Tibial artery (tissue), 4 donors: Measurements from ENCODE around the gene GPHA2.

Experiments
- DNase-seq, 2 donors: peaks; one replicate each; pipeline ENCODE4 v3.0.0-alpha.2; 2019
- H3K27ac ChIP-seq, 2 donors: fragments of 200-600 bp; sonication (generic) in 1 of 2; 1 replicate in 1 of 2; 2 replicates in 1 of 2; pipeline ENCODE4 v1.5.1; 2018 to 2019; ENCODE audit warnings: mild to moderate bottlenecking in 1 of 2
- H3K27me3 ChIP-seq, 2 donors: fragments of 200-600 bp; sonication (generic) in 1 of 2; one replicate each; pipeline versions ENCODE4 v1.5.1 to v1.6.0; 2016 to 2019
- H3K36me3 ChIP-seq, 3 donors: fragments of 200-600 bp; sonication (generic) in 2 of 3; one replicate each; pipeline ENCODE4 v1.5.1; 2016 to 2019; ENCODE audit warnings: mild to moderate bottlenecking in 2 of 3
- H3K4me1 ChIP-seq, 4 donors: fragments of 200-600 bp; sonication (generic) in 2 of 4; 1 replicate in 3 of 4; 2 replicates in 1 of 4; pipeline ENCODE4 v1.5.1; 2016 to 2019
- H3K4me3 ChIP-seq, 2 donors: fragments of 200-600 bp; sonication (generic) in 1 of 2; 1 replicate in 1 of 2; 2 replicates in 1 of 2; pipeline ENCODE4 v1.5.1; 2018 to 2019; ENCODE audit warnings: mild to moderate bottlenecking in 2 of 2
- H3K9me3 ChIP-seq, 3 donors: fragments of 200-600 bp; sonication (generic) in 1 of 3; one replicate each; pipeline ENCODE4 v1.5.1; 2016 to 2019
- intact Hi-C: fragments of 100-400 bp; cut with DNase I; formaldehyde crosslinking; loops from one replicate; pipeline ENCODE4 v1.15.0; 2023; ENCODE audit warnings: low total_unique reads
- TF ChIP-seq, protein P1 (sequence below), 2 experiments: fragments of 200-600 bp in 1 of 2; fragments of 450-650 bp in 1 of 2; IDR thresholded peaks; one replicate each; pipeline ENCODE4 v1.5.1; 2017 to 2019; ENCODE audit warnings: antibody characterized with exemption in 2 of 2, mild to moderate bottlenecking in 1 of 2, moderate library complexity in 1 of 2

The GPHA2 gene

DNA sequence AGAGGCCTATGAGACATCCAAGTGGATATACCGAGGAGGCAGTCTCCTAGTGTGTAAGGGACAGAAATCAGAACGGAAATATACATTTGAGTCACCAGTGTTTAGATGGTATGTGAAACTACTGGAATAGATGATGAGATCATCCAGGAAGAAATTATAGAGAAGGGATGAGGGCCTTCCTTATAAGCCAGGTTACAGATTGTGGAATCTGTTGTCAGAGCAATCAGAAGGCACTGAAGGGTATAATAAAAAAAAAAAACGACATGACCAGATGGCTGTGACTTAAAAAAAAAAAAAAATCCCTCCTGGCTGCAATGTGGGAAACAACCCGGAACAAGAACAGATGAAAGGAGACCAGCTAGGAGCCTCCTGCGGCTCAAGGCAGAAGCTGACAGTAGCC, 33.5 kb upstream of the GPHA2 start:
- H3K9me3 ChIP-seq, result no peaks in the 10 kb centered on the region
- intact Hi-C loops, result no loop called here
- H3K4me1 ChIP-seq, result peaks cover 0 to 13% (median 9%) of the 10 kb centered on the region in 4 donors
- DNase-seq, result no peak
- H3K36me3 ChIP-seq, result no peaks in the 10 kb centered on the region
- H3K4me3 ChIP-seq, result no peak overlapping the region
- TF ChIP-seq, protein P1, sequence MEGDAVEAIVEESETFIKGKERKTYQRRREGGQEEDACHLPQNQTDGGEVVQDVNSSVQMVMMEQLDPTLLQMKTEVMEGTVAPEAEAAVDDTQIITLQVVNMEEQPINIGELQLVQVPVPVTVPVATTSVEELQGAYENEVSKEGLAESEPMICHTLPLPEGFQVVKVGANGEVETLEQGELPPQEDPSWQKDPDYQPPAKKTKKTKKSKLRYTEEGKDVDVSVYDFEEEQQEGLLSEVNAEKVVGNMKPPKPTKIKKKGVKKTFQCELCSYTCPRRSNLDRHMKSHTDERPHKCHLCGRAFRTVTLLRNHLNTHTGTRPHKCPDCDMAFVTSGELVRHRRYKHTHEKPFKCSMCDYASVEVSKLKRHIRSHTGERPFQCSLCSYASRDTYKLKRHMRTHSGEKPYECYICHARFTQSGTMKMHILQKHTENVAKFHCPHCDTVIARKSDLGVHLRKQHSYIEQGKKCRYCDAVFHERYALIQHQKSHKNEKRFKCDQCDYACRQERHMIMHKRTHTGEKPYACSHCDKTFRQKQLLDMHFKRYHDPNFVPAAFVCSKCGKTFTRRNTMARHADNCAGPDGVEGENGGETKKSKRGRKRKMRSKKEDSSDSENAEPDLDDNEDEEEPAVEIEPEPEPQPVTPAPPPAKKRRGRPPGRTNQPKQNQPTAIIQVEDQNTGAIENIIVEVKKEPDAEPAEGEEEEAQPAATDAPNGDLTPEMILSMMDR (IDR thresholded peaks at IDR 0.05), result no peak
- H3K27me3 ChIP-seq, result no peaks in the 10 kb centered on the region
- no peak overlapping the region for H3K27ac ChIP-seq

DNA sequence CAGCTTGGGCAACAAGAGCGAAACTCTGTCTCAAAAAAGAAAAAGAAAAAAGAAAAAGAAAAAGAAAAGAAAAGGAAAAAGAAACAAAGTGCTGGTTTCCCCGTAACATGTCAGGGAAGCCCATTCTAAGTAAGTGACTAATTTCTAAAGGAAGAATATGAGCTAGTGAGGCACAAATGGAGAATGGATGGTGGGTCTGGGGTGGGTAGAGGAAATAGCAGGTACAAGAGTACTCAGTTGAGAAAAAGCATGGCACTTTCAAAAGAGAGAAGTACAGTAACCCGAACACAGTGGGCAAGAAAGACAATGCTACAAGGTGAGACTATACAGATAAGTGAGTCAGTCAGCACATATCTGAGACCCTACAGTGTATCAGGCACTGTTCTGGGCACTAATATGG, 31.7 kb upstream of the GPHA2 start:
- DNase-seq, result no peak
- Histone ChIP-seq H3K4me3 (no peak overlapping the region), H3K4me1 (peaks cover 0 to 11% (median 8%) of the 10 kb centered on the region in 4 donors), H3K9me3 (no peaks in the 10 kb centered on the region), H3K27ac (no peak overlapping the region), H3K36me3 (no peaks in the 10 kb centered on the region), H3K27me3 (no peaks in the 10 kb centered on the region)
- TF ChIP-seq, protein P1 (IDR thresholded peaks at IDR 0.05), result no peak
- intact Hi-C loops, result no loop called here

DNA sequence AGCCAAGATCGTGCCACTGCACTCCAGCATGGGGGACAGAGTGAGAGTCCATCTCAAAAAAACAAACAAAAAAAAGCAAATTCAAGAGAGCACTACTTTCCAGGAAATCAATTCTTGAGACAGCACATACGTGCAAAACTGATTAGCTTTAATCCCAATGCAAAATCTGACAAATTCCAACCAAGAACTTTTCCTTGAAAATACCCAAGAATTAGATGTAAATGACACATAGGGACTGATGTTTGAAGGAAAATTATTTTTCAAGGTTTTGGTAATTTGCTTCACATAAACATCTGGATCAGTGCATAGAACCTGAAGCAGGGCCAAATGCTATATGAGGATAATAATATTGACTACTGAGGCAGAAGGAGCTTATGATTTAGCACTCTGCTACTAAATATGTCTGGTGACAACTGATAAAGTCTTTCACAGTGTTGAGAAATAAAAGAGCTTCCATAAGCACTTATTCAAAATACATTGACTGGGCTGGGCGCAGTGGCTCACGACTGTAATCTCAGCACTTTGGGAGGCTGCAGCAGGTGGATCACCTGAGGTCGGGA, 27.5 kb upstream of the GPHA2 start:
- no peaks in the 10 kb centered on the region for H3K27me3 ChIP-seq

DNA sequence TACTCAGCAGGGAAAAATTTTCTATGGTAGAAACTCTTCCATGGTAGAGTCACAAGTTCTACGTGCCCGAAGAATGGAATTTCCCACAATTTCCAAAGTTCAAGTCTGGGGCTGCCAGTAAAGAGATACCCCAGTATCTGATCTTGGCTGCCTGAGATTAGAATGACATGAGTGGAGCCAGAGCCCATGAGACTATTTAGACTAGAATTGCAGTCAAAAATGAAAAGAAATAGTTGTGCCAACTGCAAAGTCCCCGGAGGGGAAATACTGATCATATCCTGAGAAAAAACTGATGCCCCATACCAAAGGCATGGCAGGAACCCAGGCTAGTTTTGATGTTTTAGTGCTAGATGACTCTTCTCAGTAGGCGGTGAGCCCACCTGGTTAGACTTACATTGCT, 25.0 kb upstream of the GPHA2 start:
- H3K27ac ChIP-seq, result no peak overlapping the region
- no peak for DNase-seq
- TF ChIP-seq, protein P1 (IDR thresholded peaks at IDR 0.05), result no peak
- H3K27me3 ChIP-seq, result peaks cover 0 to 15% of the 10 kb centered on the region in 2 donors
- no peak overlapping the region for H3K4me3 ChIP-seq
- H3K4me1 ChIP-seq, result no peaks in the 10 kb centered on the region
- intact Hi-C loops, result no loop called here
- H3K36me3 ChIP-seq, result no peaks in the 10 kb centered on the region
- no peaks in the 10 kb centered on the region for H3K9me3 ChIP-seq

More for the DNA sequence above, 27.5 kb upstream of the GPHA2 start:
- DNase-seq, result no peak
- TF ChIP-seq, protein P1 (IDR thresholded peaks at IDR 0.05), result no peak
- Histone ChIP-seq H3K27ac (no peak overlapping the region), H3K36me3 (no peaks in the 10 kb centered on the region), H3K4me3 (no peak overlapping the region), H3K4me1 (no peaks in the 10 kb centered on the region), H3K9me3 (no peaks in the 10 kb centered on the region)
- intact Hi-C loops, result no loop called here

DNA sequence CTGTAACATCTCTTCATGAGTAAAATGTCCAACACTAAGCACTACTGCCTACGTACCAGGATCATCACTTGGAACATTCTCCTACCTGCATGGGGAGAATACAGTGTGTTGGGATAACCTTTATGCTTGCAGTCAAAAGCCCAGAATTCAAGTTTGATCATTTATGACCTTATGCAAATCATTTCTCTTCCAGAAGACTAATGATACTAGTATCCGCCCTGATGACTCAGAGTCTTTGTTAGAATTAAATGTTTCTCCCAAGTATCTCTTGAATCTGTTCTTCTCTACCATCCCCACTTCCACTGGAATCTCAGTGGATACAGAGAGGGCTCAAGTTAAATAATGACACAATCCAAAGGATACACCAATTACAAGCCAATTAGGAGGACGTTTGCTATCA, 23.8 kb upstream of the GPHA2 start:
- no peak overlapping the region for H3K27ac ChIP-seq
- no peak for DNase-seq

More for the DNA sequence above, 23.8 kb upstream of the GPHA2 start:
- TF ChIP-seq, protein P1 (IDR thresholded peaks at IDR 0.05), result no peak
- no peaks in the 10 kb centered on the region for H3K9me3 ChIP-seq
- no peaks in the 10 kb centered on the region for H3K36me3 ChIP-seq
- no peak overlapping the region for H3K4me3 ChIP-seq
- H3K4me1 ChIP-seq, result no peaks in the 10 kb centered on the region
- intact Hi-C loops, result no loop called here
- peaks cover 0 to 15% of the 10 kb centered on the region in 2 donors for H3K27me3 ChIP-seq
